ENCODE results near the gene NDUFA6. TPM values are rescaled to one million over a fixed set of nuclear protein-coding genes. Genes with fewer than 3 reads are reported as not detected.
"Not testable (repeated sequence)": the region's sequence is repeated elsewhere in the genome, so short reads cannot be mapped to it uniquely, and the experiment has no call there.

Gene NDUFA6
- total and polyA plus RNA-seq, 4 donors, result 37.9 to 118 (median 70.1) TPM

GRCh38 chr22:42114721-42115120 lies 24.1 kb upstream of the NDUFA6 start:
- Histone ChIP-seq H3K36me3 (ENCODE audit: control insufficient read depth in 4 of 4, insufficient read depth in 4 of 4, low read length in 4 of 4) (no peaks in the 10 kb centered on the region), H3K9ac (ENCODE audit: insufficient read depth in 1 of 2, low read length in 2 of 2) (no peak overlapping the region), H3K4me1 (ENCODE audit: control insufficient read depth in 5 of 5, insufficient read depth in 5 of 5, low read length in 5 of 5) (peaks cover 0 to 6% (median 0%) of the 10 kb centered on the region in 5 donors), H3K27ac (ENCODE audit: low read depth in 1 of 2, low read length in 1 of 2) (no peak overlapping the region), H3K9me3 (ENCODE audit: control insufficient read depth in 4 of 4, insufficient read depth in 3 of 4, low read length in 3 of 4) (peaks cover 0 to 11% (median 7%) of the 10 kb centered on the region in 4 donors), H3K4me3 (no peak overlapping the region), H3K27me3 (ENCODE audit: control insufficient read depth in 3 of 3, insufficient read depth in 3 of 3, low read length in 2 of 3) (no peaks in the 10 kb centered on the region)
- DNase-seq (no peak), ATAC-seq (ENCODE audit: insufficient read depth, low FRiP score) (no peak)
- no peak for TF ChIP-seq CTCF (IDR thresholded peaks at IDR 0.05; ENCODE audit: control extremely low read depth, extremely low read depth)
- 93 to 94% methylated on average over 7 of the region's 7 CpGs for WGBS, 2 donors

- not testable (repeated sequence) for H3K27ac ChIP-seq (ENCODE audit: low read depth in 1 of 2, low read length in 1 of 2); H3K36me3 ChIP-seq (ENCODE audit: control insufficient read depth in 4 of 4, insufficient read depth in 4 of 4, low read length in 4 of 4); H3K4me1 ChIP-seq (ENCODE audit: control insufficient read depth in 5 of 5, insufficient read depth in 5 of 5, low read length in 5 of 5); H3K27me3 ChIP-seq (ENCODE audit: control insufficient read depth in 3 of 3, insufficient read depth in 3 of 3, low read length in 2 of 3); H3K4me3 ChIP-seq; H3K9ac ChIP-seq (ENCODE audit: insufficient read depth in 1 of 2, low read length in 2 of 2); ATAC-seq (ENCODE audit: insufficient read depth, low FRiP score)
- peak in 2 of 3 donors; percentile 41 to 53 for DNase-seq
- H3K9me3 ChIP-seq (ENCODE audit: control insufficient read depth in 4 of 4, insufficient read depth in 3 of 4, low read length in 3 of 4), result peaks cover 0 to 11% (median 7%) of the 10 kb centered on the region in 4 donors
- 27 to 30% methylated on average over 2 to 4 of the region's 4 CpGs for WGBS, 2 donors
Measured at GRCh38 chr22:42112793-42113192, 22.2 kb upstream of the NDUFA6 start.

GRCh38 chr22:42111798-42112197 lies 21.2 kb upstream of the NDUFA6 start:
- Histone ChIP-seq H3K4me3 (no peak overlapping the region), H3K27ac (ENCODE audit: low read depth in 1 of 2, low read length in 1 of 2) (no peak overlapping the region), H3K9ac (ENCODE audit: insufficient read depth in 1 of 2, low read length in 2 of 2) (no peak overlapping the region), H3K4me1 (ENCODE audit: control insufficient read depth in 5 of 5, insufficient read depth in 5 of 5, low read length in 5 of 5) (peaks cover 0 to 8% (median 0%) of the 10 kb centered on the region in 5 donors), H3K9me3 (ENCODE audit: control insufficient read depth in 4 of 4, insufficient read depth in 3 of 4, low read length in 3 of 4) (peaks cover 0 to 11% (median 7%) of the 10 kb centered on the region in 4 donors), H3K27me3 (ENCODE audit: control insufficient read depth in 3 of 3, insufficient read depth in 3 of 3, low read length in 2 of 3) (no peaks in the 10 kb centered on the region), H3K36me3 (ENCODE audit: control insufficient read depth in 4 of 4, insufficient read depth in 4 of 4, low read length in 4 of 4) (no peaks in the 10 kb centered on the region)
- ATAC-seq (ENCODE audit: insufficient read depth, low FRiP score) (no peak), DNase-seq (no peak)
- 63 to 88% methylated on average over 4 of the region's 4 CpGs for WGBS, 2 donors
- no peak for TF ChIP-seq CTCF (IDR thresholded peaks at IDR 0.05; ENCODE audit: control extremely low read depth, extremely low read depth)

GRCh38 chr22:42108848-42109247 lies 18.3 kb upstream of the NDUFA6 start:
- Histone ChIP-seq H3K9me3 (ENCODE audit: control insufficient read depth in 4 of 4, insufficient read depth in 3 of 4, low read length in 3 of 4) (peaks cover 0 to 6% (median 2%) of the 10 kb centered on the region in 4 donors), H3K9ac (ENCODE audit: insufficient read depth in 1 of 2, low read length in 2 of 2) (no peak overlapping the region), H3K27me3 (ENCODE audit: control insufficient read depth in 3 of 3, insufficient read depth in 3 of 3, low read length in 2 of 3) (no peaks in the 10 kb centered on the region), H3K36me3 (ENCODE audit: control insufficient read depth in 4 of 4, insufficient read depth in 4 of 4, low read length in 4 of 4) (no peaks in the 10 kb centered on the region), H3K27ac (ENCODE audit: low read depth in 1 of 2, low read length in 1 of 2) (no peak overlapping the region), H3K4me3 (no peak overlapping the region), H3K4me1 (ENCODE audit: control insufficient read depth in 5 of 5, insufficient read depth in 5 of 5, low read length in 5 of 5) (peaks cover 0 to 5% (median 0%) of the 10 kb centered on the region in 5 donors)
- DNase-seq (no peak), ATAC-seq (ENCODE audit: insufficient read depth, low FRiP score) (no peak)
- no peak for TF ChIP-seq CTCF (IDR thresholded peaks at IDR 0.05; ENCODE audit: control extremely low read depth, extremely low read depth)
- WGBS, 2 donors, result 90 to 92% methylated on average over 18 of the region's 18 CpGs

- H3K9ac ChIP-seq (ENCODE audit: insufficient read depth in 1 of 2, low read length in 2 of 2); DNase-seq; ATAC-seq (ENCODE audit: insufficient read depth, low FRiP score); H3K36me3 ChIP-seq (ENCODE audit: control insufficient read depth in 4 of 4, insufficient read depth in 4 of 4, low read length in 4 of 4); H3K27ac ChIP-seq (ENCODE audit: low read depth in 1 of 2, low read length in 1 of 2); H3K4me3 ChIP-seq; H3K4me1 ChIP-seq (ENCODE audit: control insufficient read depth in 5 of 5, insufficient read depth in 5 of 5, low read length in 5 of 5); H3K27me3 ChIP-seq (ENCODE audit: control insufficient read depth in 3 of 3, insufficient read depth in 3 of 3, low read length in 2 of 3): not testable (repeated sequence)
- peaks cover 0 to 15% (median 9%) of the 10 kb centered on the region in 4 donors for H3K9me3 ChIP-seq (ENCODE audit: control insufficient read depth in 4 of 4, insufficient read depth in 3 of 4, low read length in 3 of 4)
- WGBS, 2 donors, result 96 to 97% methylated on average over 6 of the region's 6 CpGs
Measured at GRCh38 chr22:42104332-42104860, 13.8 kb upstream of the NDUFA6 start.
